CD8-positive, alpha-beta memory T cell (primary cell): ENCODE data around the gene IL22. TPM values are rescaled to one million over a fixed set of nuclear protein-coding genes. Genes with fewer than 3 reads are reported as not detected.
"Not testable (repeated sequence)": the region's sequence is repeated elsewhere in the genome, so short reads cannot be mapped to it uniquely, and the experiment has no call there.

ENCODE experiments used
- CTCF ChIA-PET: fragments of 350-600 bp; sonication (Branson Sonifier 250); formaldehyde crosslinking; loops from one replicate; lab custom pipeline; 2021; ENCODE audit warnings: antibody characterized with exemption; lab: Charles Lee
- POLR2A ChIA-PET: fragments of 350-600 bp; sonication (Branson Sonifier 250); formaldehyde crosslinking; loops from one replicate; lab custom pipeline; 2021; ENCODE audit warnings: antibody characterized with exemption; lab: Charles Lee
- DNase-seq, 5 donors: peaks; one replicate each; pipeline versions ENCODE4 v3.0.0 to v3.0.0-alpha.2; 2020 to 2022; ENCODE audit warnings: mixed read lengths in 1 of 5
- H3K27ac ChIP-seq: one replicate; pipeline ENCODE4 v1.7.0; 2013; ENCODE audit warnings: low read depth, mild to moderate bottlenecking, low read length, moderate library complexity
- H3K27me3 ChIP-seq: 2 replicates; pipeline ENCODE4 v1.7.0; 2013; ENCODE audit warnings: low read length, mild to moderate bottlenecking; ENCODE audit not compliant: insufficient read depth, poor library complexity, severe bottlenecking
- H3K36me3 ChIP-seq: 2 replicates; pipeline ENCODE4 v1.7.0; 2013; ENCODE audit warnings: mild to moderate bottlenecking, low read length, moderate library complexity; ENCODE audit not compliant: insufficient read depth
- H3K4me1 ChIP-seq: 2 replicates; pipeline ENCODE4 v1.7.0; 2013; ENCODE audit warnings: mild to moderate bottlenecking, low read length, moderate library complexity; ENCODE audit not compliant: insufficient read depth
- H3K4me3 ChIP-seq: 2 replicates; pipeline ENCODE4 v1.7.0; 2013; ENCODE audit warnings: mild to moderate bottlenecking, low read length
- H3K9me3 ChIP-seq: 2 replicates; pipeline ENCODE4 v1.7.0; 2013; ENCODE audit warnings: mild to moderate bottlenecking, low read length
- H3K27ac Mint-ChIP-seq, 8 donors: one replicate each; pipeline ENCODE4 v1.8.0; 2020 to 2021; ENCODE audit warnings: mixed read lengths in 8 of 8, mild to moderate bottlenecking in 6 of 8, inconsistent platforms in 3 of 8, moderate library complexity in 3 of 8
- H3K27me3 Mint-ChIP-seq, 2 donors: one replicate each; pipeline ENCODE4 v1.8.0; 2020 to 2021; ENCODE audit warnings: mixed read lengths in 2 of 2, mild to moderate bottlenecking in 1 of 2, moderate library complexity in 1 of 2
- H3K36me3 Mint-ChIP-seq, 3 donors: one replicate each; pipeline ENCODE4 v1.8.0; 2020 to 2021; ENCODE audit warnings: mixed read lengths in 3 of 3, inconsistent platforms in 1 of 3, mild to moderate bottlenecking in 1 of 3
- H3K4me1 Mint-ChIP-seq, 3 donors: one replicate each; pipeline ENCODE4 v1.8.0; 2020 to 2021; ENCODE audit warnings: mixed read lengths in 3 of 3, inconsistent platforms in 1 of 3, mild to moderate bottlenecking in 1 of 3
- H3K4me3 Mint-ChIP-seq, 7 donors: one replicate each; pipeline ENCODE4 v1.8.0; 2020 to 2021; ENCODE audit warnings: mixed read lengths in 7 of 7, mild to moderate bottlenecking in 6 of 7, moderate library complexity in 4 of 7, inconsistent platforms in 2 of 7
- H3K9me3 Mint-ChIP-seq, 5 donors: one replicate each; pipeline ENCODE4 v1.8.0; 2020 to 2022; ENCODE audit warnings: mixed read lengths in 5 of 5, mild to moderate bottlenecking in 3 of 5, moderate library complexity in 2 of 5, inconsistent platforms in 1 of 5
- polyA plus RNA-seq: library from polyadenylated mRNA; unstranded; fragments of 300-500 nt; fragmentation: Illumina TruSeq; gene quantifications from one replicate; pipeline ENCODE4 v1.2.3, GENCODE V29; 2021
- total RNA-seq, 2 experiments: library from RNA; stranded (reverse); gene quantifications; one replicate each; pipeline ENCODE4 v1.2.3, GENCODE V29; 2021

Gene IL22
- total and polyA plus RNA-seq, 3 experiments from 2014 or later = 0.46 to 0.64 TPM; not detected in 1

GRCh38 chr12:68209048-68209728 lies 44.2 kb downstream of the IL22 start:
- H3K4me3 ChIP-seq, H3K27ac ChIP-seq, DNase-seq, H3K27ac Mint-ChIP-seq, H3K4me1 ChIP-seq, H3K36me3 ChIP-seq, H3K4me3 Mint-ChIP-seq, H3K36me3 Mint-ChIP-seq, H3K27me3 Mint-ChIP-seq, POLR2A ChIA-PET, H3K9me3 Mint-ChIP-seq, H3K9me3 ChIP-seq, H3K27me3 ChIP-seq: not testable (repeated sequence)
- CTCF ChIA-PET = interaction anchor here (1.6 kb wide), 1 partner anchor 13 kb away, joined by 3 read pairs; no protein-coding TSS in a partner anchor
- peaks cover 15 to 30% (median 16%) of the 10 kb centered on the region in 3 donors for H3K4me1 Mint-ChIP-seq

DNA sequence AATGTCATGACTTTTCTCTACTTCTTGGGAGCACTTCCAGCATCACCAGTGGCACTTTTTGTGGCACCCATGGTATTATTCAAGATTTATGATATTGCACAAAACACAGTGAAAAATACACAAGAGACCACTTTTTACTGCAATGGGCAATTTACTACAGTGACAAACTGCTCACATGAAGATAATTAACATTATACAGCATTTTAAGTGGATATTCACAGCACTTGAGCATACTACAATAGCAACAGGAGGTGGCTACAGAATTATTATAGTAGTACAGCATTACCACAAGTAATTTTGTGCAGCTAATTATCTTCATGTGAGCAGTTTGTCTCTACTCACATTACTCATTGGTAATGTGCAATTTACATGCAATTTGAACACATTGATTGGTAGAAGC lies 46.1 kb downstream of the IL22 start:
- H3K36me3 Mint-ChIP-seq = peaks cover 0 to 2% (median 0%) of the 10 kb centered on the region in 3 donors
- H3K27me3 Mint-ChIP-seq = no peaks in the 10 kb centered on the region
- H3K4me1 Mint-ChIP-seq = peaks cover 30 to 42% (median 32%) of the 10 kb centered on the region in 3 donors
- no peaks in the 10 kb centered on the region for H3K9me3 Mint-ChIP-seq
- H3K27ac Mint-ChIP-seq = no peak overlapping the region
- POLR2A ChIA-PET = no interaction called here
- no peaks in the 10 kb centered on the region for H3K36me3 ChIP-seq
- no peaks in the 10 kb centered on the region for H3K9me3 ChIP-seq
- no peak for DNase-seq
- no peaks in the 10 kb centered on the region for H3K27me3 ChIP-seq
- CTCF ChIA-PET = interaction anchor here (0.7 to 1.1 kb wide), 2 partner anchors 16 to 167 kb away, joined by 3 read pairs; no protein-coding TSS in a partner anchor
- H3K27ac ChIP-seq = no peak overlapping the region
- no peak overlapping the region for H3K4me3 ChIP-seq
- H3K4me3 Mint-ChIP-seq = no peak overlapping the region
- peaks cover 8% of the 10 kb centered on the region for H3K4me1 ChIP-seq

- ChIA-PET CTCF (interaction anchor here (1.1 kb wide), 1 partner anchor 166 kb away, joined by 3 read pairs; no protein-coding TSS in a partner anchor), POLR2A (no interaction called here)
- H3K27ac ChIP-seq = no peak overlapping the region
- no peak overlapping the region for H3K4me3 Mint-ChIP-seq
- H3K27ac Mint-ChIP-seq = peak overlapping the region in 1 of 8 donors; percentile 69
- peaks cover 8% of the 10 kb centered on the region for H3K4me1 ChIP-seq
- peaks cover 23 to 40% (median 33%) of the 10 kb centered on the region in 3 donors for H3K4me1 Mint-ChIP-seq
- no peaks in the 10 kb centered on the region for H3K9me3 Mint-ChIP-seq
- no peaks in the 10 kb centered on the region for H3K36me3 ChIP-seq
- H3K36me3 Mint-ChIP-seq = peaks cover 0 to 2% (median 0%) of the 10 kb centered on the region in 3 donors
- H3K27me3 ChIP-seq = no peaks in the 10 kb centered on the region
- DNase-seq = no peak
- H3K27me3 Mint-ChIP-seq = no peaks in the 10 kb centered on the region
- no peak overlapping the region for H3K4me3 ChIP-seq
- H3K9me3 ChIP-seq = no peaks in the 10 kb centered on the region
These were observed 47.0 kb downstream of the IL22 start for GRCh38 chr12:68206446-68206845.

DNA sequence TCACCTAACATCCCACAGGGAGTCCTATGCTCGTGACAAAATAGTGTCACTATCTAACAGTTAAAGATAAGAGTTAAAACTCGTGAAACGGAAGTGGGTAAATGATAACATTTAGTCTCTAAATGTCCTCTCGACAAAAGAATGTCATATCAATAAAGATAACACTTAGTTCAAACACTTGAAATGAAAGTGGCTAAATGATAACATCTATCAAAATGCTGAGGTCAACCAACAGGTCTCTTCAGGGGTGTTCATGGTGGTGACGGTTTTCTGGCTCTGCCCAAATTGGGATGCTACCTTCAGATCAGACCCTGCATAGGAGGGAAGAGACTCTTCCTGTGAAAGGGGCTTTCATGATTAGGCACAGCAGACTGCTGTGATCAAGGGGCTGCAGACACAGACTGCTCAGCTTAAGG lies 49.9 kb downstream of the IL22 start:
- Mint-ChIP-seq H3K4me3 (peak overlapping the region in 6 of 7 donors; percentile 21 to 68 (median 56)), H3K9me3 (no peaks in the 10 kb centered on the region), H3K4me1 (peaks cover 38 to 57% (median 46%) of the 10 kb centered on the region in 3 donors), H3K27ac (peak overlapping the region; percentile 6 to 81 (median 46)), H3K27me3 (no peaks in the 10 kb centered on the region), H3K36me3 (peaks cover 0 to 2% (median 0%) of the 10 kb centered on the region in 3 donors)
- no peaks in the 10 kb centered on the region for H3K9me3 ChIP-seq
- no peak overlapping the region for H3K4me3 ChIP-seq
- no peaks in the 10 kb centered on the region for H3K36me3 ChIP-seq
- peaks cover 22% of the 10 kb centered on the region for H3K4me1 ChIP-seq
- no peak overlapping the region for H3K27ac ChIP-seq
- peak in 1 of 5 donors; percentile 26 for DNase-seq
- CTCF ChIA-PET = no interaction called here
- no peaks in the 10 kb centered on the region for H3K27me3 ChIP-seq
- POLR2A ChIA-PET = no interaction called here

DNA sequence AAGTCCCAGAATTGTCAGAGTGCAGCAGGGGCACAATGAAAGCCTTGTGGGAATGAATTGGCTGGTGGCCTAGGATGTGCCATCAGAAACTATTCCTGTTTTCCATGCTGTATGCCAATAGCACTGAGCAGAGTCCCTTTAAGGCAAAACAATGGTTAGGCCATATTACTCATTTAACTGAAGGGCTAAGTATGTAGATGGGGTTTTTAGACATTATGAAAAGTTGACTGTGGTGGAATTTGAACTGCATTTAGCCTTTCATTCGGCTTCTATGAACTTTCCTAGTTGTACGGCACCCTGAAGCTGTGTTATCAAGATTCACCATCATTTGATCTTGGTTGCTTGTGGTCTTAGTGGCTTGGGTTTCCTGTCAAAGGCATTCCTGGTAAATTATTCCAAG lies 52.5 kb downstream of the IL22 start:
- no peaks in the 10 kb centered on the region for H3K36me3 ChIP-seq
- Mint-ChIP-seq H3K4me1 (peaks cover 39 to 65% (median 51%) of the 10 kb centered on the region in 3 donors), H3K36me3 (no peaks in the 10 kb centered on the region), H3K27me3 (no peaks in the 10 kb centered on the region), H3K4me3 (peak overlapping the region in 1 of 7 donors; percentile 7), H3K27ac (peak overlapping the region in 1 of 8 donors; percentile 53), H3K9me3 (no peaks in the 10 kb centered on the region)
- no peaks in the 10 kb centered on the region for H3K27me3 ChIP-seq
- POLR2A ChIA-PET = no interaction called here
- no peak for DNase-seq
- H3K4me3 ChIP-seq = no peak overlapping the region
- CTCF ChIA-PET = no interaction called here
- H3K9me3 ChIP-seq = no peaks in the 10 kb centered on the region
- H3K27ac ChIP-seq = no peak overlapping the region
- peaks cover 22% of the 10 kb centered on the region for H3K4me1 ChIP-seq

DNA sequence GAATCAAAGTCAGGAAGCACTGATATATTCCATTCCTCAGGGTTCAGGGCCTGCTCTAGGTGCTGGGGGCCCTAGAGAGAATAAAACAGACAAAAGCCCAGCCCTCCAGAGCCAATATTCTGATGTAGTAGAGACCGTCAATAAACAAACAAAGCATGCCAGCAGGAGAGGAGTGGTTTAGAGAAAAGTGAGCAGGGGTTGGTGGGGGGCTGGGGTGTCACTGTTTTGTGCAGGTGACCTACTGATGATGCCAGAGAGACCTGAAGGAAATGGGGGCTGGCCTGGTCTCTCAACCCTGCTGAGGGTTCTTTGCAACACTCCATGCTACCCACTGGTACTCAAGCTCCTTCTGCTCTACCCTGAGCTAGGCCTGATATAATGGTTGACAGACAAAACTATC lies 54.3 kb downstream of the IL22 start:
- H3K27ac ChIP-seq = no peak overlapping the region
- peaks cover 39 to 58% (median 49%) of the 10 kb centered on the region in 3 donors for H3K4me1 Mint-ChIP-seq
- H3K9me3 ChIP-seq = no peaks in the 10 kb centered on the region
- POLR2A ChIA-PET = interaction anchor here (1.2 kb wide), 1 partner anchor 41 kb away, joined by 3 read pairs; no protein-coding TSS in a partner anchor
- H3K36me3 Mint-ChIP-seq = no peaks in the 10 kb centered on the region
- H3K9me3 Mint-ChIP-seq = no peaks in the 10 kb centered on the region
- no peaks in the 10 kb centered on the region for H3K27me3 Mint-ChIP-seq
- CTCF ChIA-PET = interaction anchor here (2.0 to 2.6 kb wide), 2 partner anchors 24 to 85 kb away, joined by 5 to 10 read pairs; no protein-coding TSS in a partner anchor
- H3K4me3 Mint-ChIP-seq = peak overlapping the region in 6 of 7 donors; percentile 18 to 88 (median 84)
- H3K4me3 ChIP-seq = no peak overlapping the region
- H3K27ac Mint-ChIP-seq = peak overlapping the region in 7 of 8 donors; percentile 48 to 93 (median 88)
- no peak for DNase-seq
- peaks cover 22% of the 10 kb centered on the region for H3K4me1 ChIP-seq
- H3K27me3 ChIP-seq = no peaks in the 10 kb centered on the region
- H3K36me3 ChIP-seq = no peaks in the 10 kb centered on the region

GRCh38 chr12:68198507-68199086 lies 54.8 kb downstream of the IL22 start:
- Histone ChIP-seq H3K27ac (no peak overlapping the region), H3K36me3 (no peaks in the 10 kb centered on the region), H3K9me3 (no peaks in the 10 kb centered on the region), H3K4me1 (peaks cover 22% of the 10 kb centered on the region), H3K27me3 (no peaks in the 10 kb centered on the region), H3K4me3 (no peak overlapping the region)
- H3K4me1 Mint-ChIP-seq = peaks cover 38 to 55% (median 46%) of the 10 kb centered on the region in 3 donors
- ChIA-PET POLR2A (interaction anchor here (1.0 to 1.2 kb wide), 2 partner anchors 18 to 40 kb away, joined by 3 to 5 read pairs; no protein-coding TSS in a partner anchor), CTCF (interaction anchor here (1.6 to 2.6 kb wide), 3 partner anchors 24 to 85 kb away, joined by 4 to 10 read pairs (median 5); no protein-coding TSS in a partner anchor)
- peak overlapping the region; percentile 62 to 88 (median 83) for H3K4me3 Mint-ChIP-seq
- peak overlapping the region in 7 of 8 donors; percentile 43 to 93 (median 88) for H3K27ac Mint-ChIP-seq
- no peak for DNase-seq
- H3K9me3 Mint-ChIP-seq = no peaks in the 10 kb centered on the region
- no peaks in the 10 kb centered on the region for H3K27me3 Mint-ChIP-seq
- no peaks in the 10 kb centered on the region for H3K36me3 Mint-ChIP-seq
